SK-N-MC (cell line): ENCODE data around the gene RASA3.

Experiments
- DNase-seq: peaks from one replicate; pipeline ENCODE4 v3.0.0-alpha.2; 2011; ENCODE audit warnings: low read depth, low spot score
- H3K27ac ChIP-seq: fragments of 200-600 bp; sonication (generic); 2 replicates; pipeline ENCODE4 v1.5.1; 2016; ENCODE audit warnings: mixed run types
- H3K36me3 ChIP-seq: fragments of 200-600 bp; sonication (generic); 2 replicates; pipeline ENCODE4 v1.6.1; 2017; ENCODE audit warnings: antibody characterized with exemption, low read length, mixed read lengths; ENCODE audit not compliant: insufficient read depth
- H3K4me3 ChIP-seq: fragments of 200-600 bp; sonication (generic); 2 replicates; pipeline ENCODE4 v1.5.1; 2016
- H3K9ac ChIP-seq: fragments of 200-600 bp; sonication (generic); 2 replicates; pipeline ENCODE4 v1.8.0; 2017; ENCODE audit warnings: mixed run types, mixed read lengths; ENCODE audit not compliant: insufficient read length
- H3K9me3 ChIP-seq: fragments of 200-600 bp; sonication (generic); 2 replicates; pipeline ENCODE4 v1.6.1; 2017; ENCODE audit warnings: low read depth, mild to moderate bottlenecking, antibody characterized with exemption, low read length, moderate library complexity, mixed read lengths
- EZH2 ChIP-seq: fragments of 200-600 bp; sonication (generic); IDR thresholded peaks from one replicate; pipeline ENCODE4 v1.6.1; 2017; ENCODE audit warnings: antibody characterized with exemption
- FOXP2 ChIP-seq: optimal IDR thresholded peaks from 2 replicates; pipeline ENCODE3; 2011; ENCODE audit warnings: mild to moderate bottlenecking, moderate library complexity; ENCODE audit not compliant: insufficient read depth; ENCODE audit errors: extremely low read length, control extremely low read depth
- POLR2AphosphoS5 ChIP-seq: IDR thresholded peaks from 2 replicates; pipeline ENCODE4 v1.6.1; 2012; ENCODE audit warnings: mild to moderate bottlenecking, low read depth, low read length, borderline replicate concordance

RASA3 gene

GRCh38 chr13:114057166-114058050, 75.0 kb downstream of the RASA3 start:
- Histone ChIP-seq H3K4me3 (no peak overlapping the region), H3K27ac (no peak overlapping the region), H3K9ac (no peak overlapping the region), H3K9me3 (no peaks in the 10 kb centered on the region), H3K36me3 (no peaks in the 10 kb centered on the region)
- no peak for DNase-seq
- TF ChIP-seq FOXP2 (no peak), POLR2AphosphoS5 (no peak), EZH2 (no peak)

- H3K9ac ChIP-seq, result no peak overlapping the region
- no peak overlapping the region for H3K27ac ChIP-seq
- no peak overlapping the region for H3K4me3 ChIP-seq
- H3K9me3 ChIP-seq, result no peaks in the 10 kb centered on the region
- DNase-seq, result no peak
- no peaks in the 10 kb centered on the region for H3K36me3 ChIP-seq
- TF ChIP-seq EZH2 (no peak), POLR2AphosphoS5 (no peak), FOXP2 (no peak)
These were observed 76.0 kb downstream of the RASA3 start for GRCh38 chr13:114056205-114057013.

GRCh38 chr13:114055766-114056165, 76.7 kb downstream of the RASA3 start:
- Histone ChIP-seq H3K27ac (no peak overlapping the region), H3K36me3 (no peaks in the 10 kb centered on the region), H3K9ac (no peak overlapping the region), H3K9me3 (no peaks in the 10 kb centered on the region), H3K4me3 (no peak overlapping the region)
- no peak for DNase-seq
- TF ChIP-seq EZH2 (no peak), FOXP2 (no peak), POLR2AphosphoS5 (no peak)

- Histone ChIP-seq H3K9ac (no peak overlapping the region), H3K36me3 (no peaks in the 10 kb centered on the region), H3K4me3 (no peak overlapping the region), H3K9me3 (no peaks in the 10 kb centered on the region), H3K27ac (no peak overlapping the region)
- no peak for DNase-seq
- TF ChIP-seq FOXP2 (no peak), EZH2 (no peak), POLR2AphosphoS5 (no peak)
These were observed 77.5 kb downstream of the RASA3 start for GRCh38 chr13:114054830-114055439.

GRCh38 chr13:114054264-114054663, 78.2 kb downstream of the RASA3 start:
- no peak for DNase-seq
- Histone ChIP-seq H3K4me3 (no peak overlapping the region), H3K27ac (no peak overlapping the region), H3K36me3 (no peaks in the 10 kb centered on the region), H3K9me3 (no peaks in the 10 kb centered on the region), H3K9ac (no peak overlapping the region)
- TF ChIP-seq POLR2AphosphoS5, result no peak
- TF ChIP-seq FOXP2, result no peak
- TF ChIP-seq EZH2, result no peak

- H3K9ac ChIP-seq, result no peak overlapping the region
- no peak overlapping the region for H3K4me3 ChIP-seq
- H3K9me3 ChIP-seq, result no peaks in the 10 kb centered on the region
- TF ChIP-seq FOXP2 (no peak), POLR2AphosphoS5 (no peak), EZH2 (no peak)
- no peak overlapping the region for H3K27ac ChIP-seq
- DNase-seq, result no peak
- no peaks in the 10 kb centered on the region for H3K36me3 ChIP-seq
These were observed 79.4 kb downstream of the RASA3 start for GRCh38 chr13:114053026-114053425.

- Histone ChIP-seq H3K27ac (no peak overlapping the region), H3K9ac (no peak overlapping the region), H3K36me3 (no peaks in the 10 kb centered on the region), H3K9me3 (no peaks in the 10 kb centered on the region), H3K4me3 (no peak overlapping the region)
- TF ChIP-seq POLR2AphosphoS5, result no peak
- no peak for DNase-seq
These were observed 81.6 kb downstream of the RASA3 start for GRCh38 chr13:114050536-114051450.
